Caco-2 (cell line): ENCODE results near the gene KCNN3. TPM values are rescaled to one million over a fixed set of nuclear protein-coding genes. Genes with fewer than 3 reads are reported as not detected.

ENCODE experiments used
- BruUV-seq: library from RNA; stranded (reverse); fragments of 400-500 nt; replicated peaks from 2 replicates; lab custom pipeline; 2021; lab: Mats Ljungman, UMichigan
- CTCF ChIA-PET: fragments of 300-600 bp; sonication (Branson Sonifier 250); formaldehyde crosslinking; loops from one replicate; lab custom pipeline; 2022; ENCODE audit warnings: antibody characterized with exemption; lab: Charles Lee
- POLR2A ChIA-PET: fragments of 300-600 bp; sonication (Branson Sonifier 250); formaldehyde crosslinking; loops from one replicate; lab custom pipeline; 2022; ENCODE audit warnings: antibody characterized with exemption; lab: Charles Lee
- DNase-seq, 2 experiments: peaks; one replicate each; pipeline versions ENCODE4 v3.0.0 to v3.0.0-alpha.2; 2020 to 2022
- H3K27me3 ChIP-seq: replicated peaks from 2 replicates; pipeline ENCODE4 v1.6.0; 2011; ENCODE audit warnings: low read length; ENCODE audit not compliant: control insufficient read depth, insufficient read depth
- H3K36me3 ChIP-seq: 2 replicates; pipeline ENCODE4 v1.5.1; 2011; ENCODE audit warnings: low read length; ENCODE audit not compliant: control insufficient read depth, insufficient read depth
- H3K4me1 ChIP-seq: fragments of 250-450 bp; sonication (Bioruptor Pico); 2 replicates; pipeline ENCODE4 v1.5.1; 2020; ENCODE audit warnings: mild to moderate bottlenecking
- H3K4me3 ChIP-seq: 2 replicates; pipeline ENCODE4 v1.5.1; 2011; ENCODE audit warnings: low read depth, mild to moderate bottlenecking, control low read depth, low read length
- H3K9me3 ChIP-seq: fragments of 250-450 bp; sonication (Bioruptor Pico); 2 replicates; pipeline ENCODE4 v1.5.1; 2020; ENCODE audit warnings: mild to moderate bottlenecking, moderate library complexity
- H3K27ac Mint-ChIP-seq: one replicate; pipeline ENCODE4 v1.8.0; 2022; ENCODE audit warnings: mixed read lengths; ENCODE audit not compliant: unreplicated experiment
- H3K27me3 Mint-ChIP-seq: one replicate; pipeline ENCODE4 v1.8.0; 2022; ENCODE audit warnings: mixed read lengths; ENCODE audit not compliant: insufficient read depth, unreplicated experiment
- H3K36me3 Mint-ChIP-seq: one replicate; pipeline ENCODE4 v1.8.0; 2022; ENCODE audit warnings: mild to moderate bottlenecking, mixed read lengths; ENCODE audit not compliant: insufficient read depth, unreplicated experiment
- H3K4me1 Mint-ChIP-seq: one replicate; pipeline ENCODE4 v1.8.0; 2022; ENCODE audit warnings: low read depth, mixed read lengths; ENCODE audit not compliant: unreplicated experiment
- H3K4me3 Mint-ChIP-seq: one replicate; pipeline ENCODE4 v1.8.0; 2022; ENCODE audit warnings: mild to moderate bottlenecking, moderate library complexity, mixed read lengths; ENCODE audit not compliant: unreplicated experiment
- H3K9me3 Mint-ChIP-seq: one replicate; pipeline ENCODE4 v1.8.0; 2022; ENCODE audit warnings: mixed read lengths; ENCODE audit not compliant: unreplicated experiment
- CTCF ChIP-seq, 2 experiments: fragments of 200-600 bp in 1 of 2; IDR thresholded peaks; 1 replicate in 1 of 2; 2 replicates in 1 of 2; pipeline versions ENCODE4 v1.5.1 to v1.8.0; 2011 to 2022; ENCODE audit warnings: antibody characterized with exemption in 1 of 2, control low read depth in 1 of 2, inconsistent platforms in 1 of 2, low read depth in 1 of 2, low read length in 1 of 2, mild to moderate bottlenecking in 1 of 2, moderate library complexity in 1 of 2; ENCODE audit not compliant: insufficient read depth in 1 of 2, severe bottlenecking in 1 of 2, unreplicated experiment in 1 of 2
- intact Hi-C: fragments of 100-400 bp; cut with micrococcal nuclease; formaldehyde crosslinking; loops from one replicate; pipeline ENCODE4 v1.10.0; 2022; ENCODE audit not compliant: unreplicated experiment
- total RNA-seq: library from RNA; stranded (reverse); gene quantifications from 2 replicates; pipeline ENCODE4 v1.2.3, GENCODE V29; 2022

The KCNN3 gene
- total RNA-seq, 1 experiment from 2014 or later, result 0.05 TPM

- CTCF ChIA-PET, result interaction anchor here (1.2 kb wide), 1 partner anchor 15 kb away, joined by 4 read pairs; no protein-coding TSS in a partner anchor
- Mint-ChIP-seq H3K27ac (no peak overlapping the region), H3K27me3 (peaks cover 10% of the 10 kb centered on the region), H3K4me1 (no peaks in the 10 kb centered on the region), H3K36me3 (no peaks in the 10 kb centered on the region), H3K9me3 (no peaks in the 10 kb centered on the region), H3K4me3 (no peak overlapping the region)
- no TSS peak for BruUV-seq
- POLR2A ChIA-PET, result interaction anchor here (0.7 kb wide), 1 partner anchor 268 kb away, joined by 3 read pairs; no protein-coding TSS in a partner anchor
- TF ChIP-seq CTCF (IDR thresholded peaks at IDR 0.05; ENCODE audit: insufficient read depth in 1 of 2, low read depth in 1 of 2, low read length in 1 of 2, severe bottlenecking in 1 of 2, unreplicated experiment in 1 of 2), result no peak
- no peaks in the 10 kb centered on the region for H3K9me3 ChIP-seq
- intact Hi-C loops, result no loop called here
- H3K4me3 ChIP-seq, result no peak overlapping the region
- H3K27me3 ChIP-seq, result no peaks in the 10 kb centered on the region
- DNase-seq, result no peak
- no peaks in the 10 kb centered on the region for H3K36me3 ChIP-seq
- no peaks in the 10 kb centered on the region for H3K4me1 ChIP-seq
Measured at GRCh38 chr1:154857441-154858215, 12.5 kb downstream of the KCNN3 start.

- no TSS peak for BruUV-seq
- Mint-ChIP-seq H3K36me3 (no peaks in the 10 kb centered on the region), H3K4me1 (no peaks in the 10 kb centered on the region), H3K27ac (no peak overlapping the region), H3K27me3 (peaks cover 10% of the 10 kb centered on the region), H3K9me3 (no peaks in the 10 kb centered on the region), H3K4me3 (no peak overlapping the region)
- DNase-seq, result no peak
- intact Hi-C loops, result no loop called here
- ChIA-PET CTCF (interaction anchor here (1.0 kb wide), 1 partner anchor 10 kb away, joined by 4 read pairs; no protein-coding TSS in a partner anchor), POLR2A (no interaction called here)
- Histone ChIP-seq H3K27me3 (no peaks in the 10 kb centered on the region), H3K4me1 (no peaks in the 10 kb centered on the region), H3K4me3 (no peak overlapping the region), H3K9me3 (no peaks in the 10 kb centered on the region), H3K36me3 (no peaks in the 10 kb centered on the region)
- no peak for TF ChIP-seq CTCF (IDR thresholded peaks at IDR 0.05; ENCODE audit: insufficient read depth in 1 of 2, low read depth in 1 of 2, low read length in 1 of 2, severe bottlenecking in 1 of 2, unreplicated experiment in 1 of 2)
Measured at GRCh38 chr1:154857022-154857421, 13.1 kb downstream of the KCNN3 start.

GRCh38 chr1:154856544-154856943, 13.5 kb downstream of the KCNN3 start:
- intact Hi-C loops, result no loop called here
- no peaks in the 10 kb centered on the region for H3K9me3 ChIP-seq
- H3K4me1 ChIP-seq, result no peaks in the 10 kb centered on the region
- CTCF ChIA-PET, result interaction anchor here (1.0 kb wide), 1 partner anchor 11 kb away, joined by 4 read pairs; no protein-coding TSS in a partner anchor
- no TSS peak for BruUV-seq
- H3K36me3 ChIP-seq, result no peaks in the 10 kb centered on the region
- no peak for TF ChIP-seq CTCF (IDR thresholded peaks at IDR 0.05; ENCODE audit: insufficient read depth in 1 of 2, low read depth in 1 of 2, low read length in 1 of 2, severe bottlenecking in 1 of 2, unreplicated experiment in 1 of 2)
- no peaks in the 10 kb centered on the region for H3K27me3 ChIP-seq
- Mint-ChIP-seq H3K4me1 (no peaks in the 10 kb centered on the region), H3K4me3 (no peak overlapping the region), H3K27me3 (peaks cover 10% of the 10 kb centered on the region), H3K9me3 (no peaks in the 10 kb centered on the region), H3K36me3 (no peaks in the 10 kb centered on the region), H3K27ac (no peak overlapping the region)
- no peak overlapping the region for H3K4me3 ChIP-seq
- DNase-seq, result no peak
- POLR2A ChIA-PET, result no interaction called here
